Stimulated activated CD4-positive, alpha-beta T cell treated with anti-CD3 and anti-CD28 coated beads, Interleukin-4, amount 100 ng/mL, for 48 hours (primary cell): ENCODE measurements around the gene ARHGAP26.
"Not testable (repeated sequence)": the region's sequence is repeated elsewhere in the genome, so short reads cannot be mapped to it uniquely, and the experiment has no call there.

Experiments
- DNase-seq, 2 donors: peaks; one replicate each; pipeline ENCODE4 v3.0.0-alpha.2; 2020; ENCODE audit warnings: low read depth in 2 of 2

ARHGAP26 gene

DNA sequence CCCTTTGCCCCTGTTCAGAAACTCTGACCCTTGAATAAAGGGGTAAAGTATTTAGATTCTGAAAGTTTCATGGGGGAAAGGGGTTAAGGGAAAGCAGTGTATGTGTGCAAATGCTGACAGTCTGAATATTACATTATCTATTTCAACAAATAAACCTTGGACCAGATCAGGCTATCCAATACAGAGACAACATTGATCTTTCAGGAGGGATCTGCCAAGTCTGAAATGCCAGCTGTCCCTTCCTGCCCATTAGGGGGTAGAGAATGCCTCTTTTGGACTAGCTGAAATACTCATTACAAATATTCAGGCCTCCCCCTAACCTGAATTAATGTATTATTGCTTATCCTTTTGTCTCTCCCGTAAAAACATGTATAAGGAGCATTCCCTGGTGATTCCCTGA lies 413.8 kb downstream of the ARHGAP26 start:
- no peak for DNase-seq

DNA sequence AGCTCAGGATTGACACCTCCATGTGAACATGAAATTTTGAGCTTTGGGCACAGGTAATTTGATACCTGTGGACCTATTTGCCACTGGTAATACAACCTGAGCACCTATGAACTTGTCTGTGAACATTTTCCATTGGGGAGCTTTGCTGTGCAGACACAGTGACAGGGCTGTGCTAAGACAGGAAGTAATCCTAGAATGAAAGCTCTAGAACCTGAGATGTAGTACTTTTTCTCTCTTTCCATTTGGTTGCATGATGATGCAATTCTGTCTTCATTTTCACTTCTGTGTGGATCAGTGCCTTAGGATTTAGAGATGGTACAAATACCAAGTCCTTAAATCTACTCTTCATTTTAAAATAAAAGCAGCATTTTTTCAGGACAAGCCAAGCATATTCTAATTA lies 416.4 kb downstream of the ARHGAP26 start:
- DNase-seq = no peak

DNA sequence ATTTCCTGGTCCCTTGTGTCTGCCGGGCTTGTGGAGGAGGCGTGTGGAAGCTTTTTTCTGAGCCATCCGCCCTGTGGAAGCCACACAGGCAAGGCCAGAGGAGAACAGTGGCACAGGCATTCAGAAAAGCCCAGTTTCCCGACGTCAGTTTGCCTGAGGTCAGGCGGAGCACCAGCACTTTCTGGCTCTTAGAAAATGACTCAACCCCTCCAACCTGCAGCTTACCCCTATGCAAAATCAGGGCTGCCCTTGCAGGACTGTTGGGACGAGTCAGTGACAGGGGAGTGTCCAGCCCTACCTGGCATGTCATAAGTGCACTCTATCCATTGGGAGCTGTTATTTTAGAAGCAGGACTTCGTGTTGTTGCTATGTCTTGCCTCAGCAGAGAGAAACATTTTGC lies 417.3 kb downstream of the ARHGAP26 start:
- DNase-seq = no peak

DNA sequence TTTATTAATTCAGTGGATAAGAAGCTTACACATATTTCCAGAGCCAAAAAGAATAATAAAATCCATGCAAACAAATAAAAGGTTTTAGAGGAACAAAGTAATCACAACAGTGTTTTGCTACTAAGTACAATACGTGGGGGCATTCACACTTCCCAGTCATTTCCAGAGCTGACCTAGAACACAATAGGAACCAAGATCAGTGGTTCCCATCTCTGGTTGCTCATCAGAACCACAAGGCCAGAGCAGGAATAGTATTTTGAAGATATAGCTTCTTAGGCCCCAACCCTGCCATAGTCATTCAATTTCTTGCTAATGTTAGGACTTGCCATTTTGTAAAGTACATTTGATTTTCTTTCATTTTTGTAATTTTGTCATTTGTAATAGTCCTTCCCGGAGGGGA lies 417.9 kb downstream of the ARHGAP26 start:
- no peak for DNase-seq

DNA sequence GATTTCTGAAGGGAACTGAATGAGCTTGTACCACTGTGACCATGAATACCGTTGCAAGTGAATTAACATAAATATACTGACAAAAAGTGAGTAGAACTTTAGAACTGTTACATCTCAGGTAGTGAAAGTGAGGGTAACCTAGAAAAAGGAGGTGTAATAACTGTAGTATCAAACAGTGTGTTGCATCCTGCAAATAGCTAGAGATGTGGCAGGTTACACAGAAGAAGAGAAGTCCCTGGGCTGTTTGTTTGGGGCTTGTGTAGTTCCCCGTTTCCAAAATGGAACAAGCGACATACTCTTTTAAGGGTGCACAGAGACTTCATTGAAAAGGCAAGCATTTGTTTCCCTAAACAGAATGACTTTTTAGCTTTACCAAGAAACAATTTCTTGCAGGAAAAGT lies 418.5 kb downstream of the ARHGAP26 start:
- no peak for DNase-seq

- DNase-seq = no peak
Observed at GRCh38 chr5:143190260-143190810, 420.2 kb downstream of the ARHGAP26 start.

DNA sequence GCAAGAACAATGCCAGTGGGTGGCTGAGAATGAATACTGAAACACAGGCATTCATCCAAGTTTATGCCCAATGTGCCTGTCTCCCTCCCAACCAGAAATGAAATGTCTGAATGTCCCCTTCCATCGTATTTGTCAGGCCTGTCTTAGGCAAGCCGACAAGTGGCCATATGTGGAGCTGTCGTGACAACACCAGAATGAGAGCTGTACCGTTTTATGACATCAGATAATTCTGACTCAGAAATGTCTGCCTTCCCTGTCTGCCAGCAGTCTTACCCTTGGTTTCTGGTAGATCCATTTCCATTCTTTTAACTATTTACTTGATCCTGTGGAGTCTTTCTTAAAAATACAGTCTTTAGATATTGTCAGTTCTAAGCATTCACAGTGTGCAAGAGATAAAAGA lies 421.5 kb downstream of the ARHGAP26 start:
- no peak for DNase-seq

GRCh38 chr5:143192191-143192900 lies 422.2 kb downstream of the ARHGAP26 start:
- DNase-seq = no peak

DNA sequence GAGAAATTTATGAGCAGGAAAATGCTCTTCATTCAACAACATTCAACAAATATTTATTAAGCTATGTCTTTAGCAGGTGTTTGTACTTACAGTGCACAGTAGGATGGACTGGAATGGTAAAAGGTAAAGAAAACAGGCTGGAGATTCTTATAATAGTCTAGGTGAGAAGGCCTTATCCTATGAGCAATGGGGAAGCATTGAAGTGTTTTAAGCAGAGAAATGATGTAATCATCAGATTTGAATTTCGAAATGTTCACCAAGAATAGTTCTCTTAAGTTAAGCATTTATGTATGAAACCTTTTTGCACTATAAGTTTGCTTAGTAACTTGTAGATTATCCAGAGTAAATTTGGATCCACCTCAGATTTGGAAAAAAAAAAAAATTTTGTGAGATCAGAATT lies 424.0 kb downstream of the ARHGAP26 start:
- no peak for DNase-seq

- DNase-seq = no peak
Observed at GRCh38 chr5:143194713-143195112, 424.5 kb downstream of the ARHGAP26 start.

DNA sequence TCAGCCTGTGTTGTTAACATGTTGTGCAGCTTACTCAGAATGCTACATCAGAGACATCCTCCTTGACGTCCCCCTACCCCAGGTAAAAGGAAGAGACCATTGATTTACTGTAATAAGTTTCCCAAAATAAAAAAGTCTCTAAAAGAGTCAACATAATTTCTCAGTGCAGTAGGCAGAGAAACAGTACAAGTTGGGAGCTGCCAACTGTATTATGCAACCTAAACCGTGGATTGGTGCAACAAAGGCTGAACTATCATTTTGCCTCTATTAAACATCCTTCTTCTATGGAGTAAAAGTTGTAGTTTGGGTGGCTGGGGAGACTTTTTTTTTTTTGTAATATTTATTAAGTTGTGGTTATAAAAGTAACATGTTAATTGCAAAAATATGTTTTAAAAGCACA lies 425.3 kb downstream of the ARHGAP26 start:
- DNase-seq = no peak

DNA sequence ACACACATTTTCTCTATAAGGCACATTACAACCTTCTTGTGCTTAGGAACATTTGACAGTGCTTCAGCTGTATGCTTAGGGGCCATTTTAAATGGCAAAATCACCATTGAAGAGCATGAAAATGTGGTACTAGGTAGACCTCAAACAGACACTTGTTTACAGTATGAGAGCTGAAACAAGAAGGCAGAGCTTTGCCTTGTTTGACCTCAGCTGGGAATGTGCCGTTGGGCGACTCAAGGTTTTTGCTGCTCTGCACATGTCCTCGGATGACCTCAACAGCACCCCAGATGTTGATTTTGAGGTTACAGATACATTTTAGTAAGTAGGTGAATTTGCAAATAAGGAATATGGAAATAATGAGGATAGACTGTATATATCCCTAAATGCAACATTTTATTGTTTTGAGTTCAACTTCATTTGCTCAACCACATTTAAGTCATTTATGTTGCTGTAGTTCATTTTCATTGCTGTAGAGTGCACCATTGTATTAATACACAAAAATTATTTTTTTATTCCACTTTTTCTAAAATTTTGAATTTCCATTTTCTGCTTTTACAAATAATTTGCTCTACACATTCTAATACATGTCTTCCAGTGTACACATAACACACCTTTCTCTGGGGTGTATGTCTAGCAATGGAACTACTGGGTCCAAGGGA lies 426.6 kb downstream of the ARHGAP26 start:
- no peak for DNase-seq

DNA sequence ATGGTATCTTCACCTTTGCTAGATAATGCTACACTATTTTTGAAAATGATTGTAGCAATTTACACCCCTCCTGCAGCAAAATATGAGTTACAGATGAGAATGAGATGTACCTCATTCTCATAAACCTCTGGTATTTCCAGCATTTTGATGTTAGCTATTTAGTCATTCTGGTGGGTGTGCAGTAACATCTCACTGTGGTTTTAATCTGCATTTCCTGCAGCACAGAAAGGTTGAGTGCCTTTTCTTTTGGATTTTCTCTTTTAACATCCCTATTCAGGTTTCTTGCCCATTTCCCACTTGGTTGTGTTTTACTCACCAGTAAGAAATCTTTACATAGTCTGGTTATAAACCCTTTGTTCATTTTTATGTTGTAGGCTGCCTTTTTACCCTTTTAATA lies 427.1 kb downstream of the ARHGAP26 start:
- no peak for DNase-seq

GRCh38 chr5:143198332-143198731 lies 428.2 kb downstream of the ARHGAP26 start:
- DNase-seq = no peak

DNA sequence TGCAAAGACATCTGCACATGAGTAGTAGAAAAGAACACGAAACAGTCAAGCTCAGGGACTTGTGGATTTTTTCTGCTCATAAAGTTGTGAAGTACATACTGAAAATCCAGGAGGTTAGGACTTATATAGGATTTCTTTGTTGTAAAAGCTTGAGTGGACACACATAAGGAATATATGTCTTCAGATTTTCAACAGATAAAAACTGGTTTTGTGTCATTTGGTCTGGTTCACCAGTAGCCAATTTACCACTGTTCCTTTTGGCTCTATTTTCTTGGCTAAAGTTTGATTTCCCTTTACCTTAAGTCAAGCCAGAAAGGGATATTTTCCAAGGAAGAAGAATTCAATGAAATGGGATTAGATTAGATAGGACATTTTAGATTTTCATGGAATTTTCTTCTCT lies 429.0 kb downstream of the ARHGAP26 start:
- DNase-seq = no peak

- DNase-seq = no peak
Observed at GRCh38 chr5:143199843-143200242, 429.7 kb downstream of the ARHGAP26 start.

GRCh38 chr5:143200781-143201398 lies 430.7 kb downstream of the ARHGAP26 start:
- DNase-seq = no peak

DNA sequence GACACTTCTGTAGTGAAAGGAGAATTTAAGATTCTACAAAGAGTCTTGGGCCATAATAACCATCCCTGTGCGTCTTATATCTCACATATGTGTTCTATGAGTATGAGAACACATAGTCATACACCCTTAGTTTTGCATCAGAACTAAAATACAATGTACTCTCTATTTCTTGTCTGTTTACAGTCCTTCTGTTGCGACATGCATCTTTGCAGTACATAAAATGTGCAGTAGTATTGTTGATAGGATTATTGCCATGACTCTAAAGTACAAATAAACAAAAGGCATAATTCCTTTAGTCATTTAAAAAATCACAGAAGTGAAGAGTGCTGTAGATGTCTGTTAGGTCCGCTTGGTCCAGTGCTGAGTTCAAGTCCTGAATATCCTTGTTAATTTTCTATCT lies 431.4 kb downstream of the ARHGAP26 start:
- no peak for DNase-seq

- not testable (repeated sequence) for DNase-seq
Observed at GRCh38 chr5:143203301-143203956, 433.3 kb downstream of the ARHGAP26 start.

DNA sequence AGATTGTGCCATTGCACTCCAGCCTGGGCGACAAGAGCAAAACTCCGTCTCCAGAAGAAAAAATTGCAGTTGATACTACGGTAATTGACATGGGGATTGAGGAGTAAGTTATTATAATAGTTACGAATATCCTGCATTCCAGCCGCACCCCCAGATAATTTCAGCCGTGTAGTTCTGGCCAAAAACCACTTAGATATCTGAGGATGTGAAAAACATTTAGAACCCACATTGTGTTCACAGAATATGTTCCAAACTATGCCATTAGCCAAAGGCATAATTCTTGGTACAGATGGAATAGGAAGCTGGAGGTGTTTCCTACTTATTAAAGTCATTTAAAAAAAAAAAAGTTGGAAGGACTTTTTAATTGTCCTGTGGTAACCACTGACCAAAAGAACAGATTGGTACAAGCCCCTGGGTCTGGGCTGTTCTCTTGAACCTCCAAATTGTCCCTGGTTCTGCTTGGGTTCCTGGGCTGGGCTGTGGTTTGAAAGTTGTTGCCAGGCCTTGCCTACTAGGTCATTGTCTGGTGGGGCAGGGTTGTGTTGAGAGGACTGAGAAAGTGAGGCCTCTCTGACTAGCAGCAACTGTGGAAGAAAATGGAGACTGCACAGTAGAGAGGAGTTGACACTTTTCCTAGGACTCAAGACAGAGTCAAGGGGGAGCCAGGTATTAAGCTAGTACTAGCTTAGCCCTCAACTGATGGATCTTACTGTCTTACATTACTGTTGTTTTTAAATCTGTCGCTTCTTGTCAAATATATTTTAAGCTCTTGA lies 434.5 kb downstream of the ARHGAP26 start:
- no peak for DNase-seq

GRCh38 chr5:143205386-143205785 lies 435.2 kb downstream of the ARHGAP26 start:
- DNase-seq = no peak

GRCh38 chr5:143205883-143206195 lies 435.7 kb downstream of the ARHGAP26 start:
- no peak for DNase-seq
